ENCODE measurements around the gene EXT2.

EXT2 gene

GRCh38 chr11:44174842-44175241 is 79.4 kb downstream of the EXT2 start:
- no peak for DNase-seq

- DNase-seq, result no peak
Observed at GRCh38 chr11:44176546-44177213, 81.2 kb downstream of the EXT2 start.

GRCh38 chr11:44177905-44178304 is 82.4 kb downstream of the EXT2 start:
- DNase-seq, result no peak

- DNase-seq, result no peak
Observed at GRCh38 chr11:44178381-44178780, 82.9 kb downstream of the EXT2 start.

GRCh38 chr11:44179173-44179572 is 83.7 kb downstream of the EXT2 start:
- no peak for DNase-seq

GRCh38 chr11:44180107-44180506 is 84.6 kb downstream of the EXT2 start:
- DNase-seq, result no peak

- no peak for DNase-seq
Observed at GRCh38 chr11:44185522-44185921, 90.0 kb downstream of the EXT2 start.

- DNase-seq, result no peak
Observed at GRCh38 chr11:44186321-44186930, 90.9 kb downstream of the EXT2 start.

GRCh38 chr11:44188643-44189042 is 93.2 kb downstream of the EXT2 start:
- no peak for DNase-seq

GRCh38 chr11:44189986-44190882 is 94.8 kb downstream of the EXT2 start:
- no peak for DNase-seq

- no peak for DNase-seq
Observed at GRCh38 chr11:44190883-44191230, 95.4 kb downstream of the EXT2 start.

- no peak for DNase-seq
Observed at GRCh38 chr11:44191322-44192016, 96.0 kb downstream of the EXT2 start.

- DNase-seq, result no peak
Observed at GRCh38 chr11:44192017-44192385, 96.5 kb downstream of the EXT2 start.

GRCh38 chr11:44192462-44193100 is 97.1 kb downstream of the EXT2 start:
- DNase-seq, result no peak

GRCh38 chr11:44193856-44194255 is 98.4 kb downstream of the EXT2 start:
- no peak for DNase-seq

GRCh38 chr11:44198146-44198724 is 102.8 kb downstream of the EXT2 start:
- no peak for DNase-seq

- DNase-seq, result no peak
Observed at GRCh38 chr11:44199298-44199697, 103.8 kb downstream of the EXT2 start.

GRCh38 chr11:44199816-44200215 is 104.3 kb downstream of the EXT2 start:
- DNase-seq, result no peak

GRCh38 chr11:44203270-44204043 is 108.0 kb downstream of the EXT2 start:
- DNase-seq, result no peak

- no peak for DNase-seq
Observed at GRCh38 chr11:44205352-44205751, 109.9 kb downstream of the EXT2 start.

GRCh38 chr11:44205836-44206235 is 110.4 kb downstream of the EXT2 start:
- no peak for DNase-seq

- DNase-seq, result no peak
Observed at GRCh38 chr11:44207292-44207691, 111.8 kb downstream of the EXT2 start.
